GM21619 (cell line): ENCODE results near the gene CHRNA4.
"Not testable (repeated sequence)": the region's sequence is repeated elsewhere in the genome, so short reads cannot be mapped to it uniquely, and the experiment has no call there.

Experiments
- ATAC-seq: cut with Tn5 transposase; IDR thresholded peaks from one replicate; pipeline ENCODE4 v1.9.1; 2021; ENCODE audit not compliant: unreplicated experiment

The CHRNA4 gene

DNA sequence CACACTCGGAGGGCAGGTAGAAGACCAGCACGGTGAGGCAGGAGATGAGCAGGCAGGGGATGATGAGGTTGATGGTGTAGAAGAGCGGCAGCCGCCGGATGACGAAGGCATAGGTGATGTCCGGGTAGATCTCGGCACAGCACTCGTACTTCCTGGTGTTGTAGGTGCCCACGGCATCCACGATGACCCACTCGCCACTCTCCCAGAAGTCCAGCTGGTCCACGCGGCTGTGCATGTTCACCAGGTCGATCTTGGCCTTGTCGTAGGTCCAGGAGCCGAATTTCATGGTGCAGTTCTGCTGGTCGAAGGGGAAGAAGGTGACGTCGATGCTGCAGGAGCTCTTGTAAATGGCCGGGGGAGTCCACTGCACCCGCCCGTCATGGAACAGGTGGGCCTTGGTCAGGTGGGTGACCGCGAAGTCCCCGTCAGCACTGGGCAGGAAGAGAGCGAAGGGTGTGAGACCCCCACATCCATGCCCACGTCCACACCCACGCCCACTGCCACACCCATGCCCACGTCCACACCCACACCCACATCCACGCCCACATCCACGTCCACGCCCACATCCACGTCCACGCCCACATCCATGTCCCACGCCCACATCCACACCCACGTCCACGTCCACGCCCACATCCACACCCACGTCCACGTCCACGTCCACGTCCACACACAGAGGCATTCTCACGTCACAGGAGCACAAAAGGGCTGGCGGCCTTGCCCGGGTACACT is 10.4 kb downstream of the CHRNA4 start:
- no peak for ATAC-seq

DNA sequence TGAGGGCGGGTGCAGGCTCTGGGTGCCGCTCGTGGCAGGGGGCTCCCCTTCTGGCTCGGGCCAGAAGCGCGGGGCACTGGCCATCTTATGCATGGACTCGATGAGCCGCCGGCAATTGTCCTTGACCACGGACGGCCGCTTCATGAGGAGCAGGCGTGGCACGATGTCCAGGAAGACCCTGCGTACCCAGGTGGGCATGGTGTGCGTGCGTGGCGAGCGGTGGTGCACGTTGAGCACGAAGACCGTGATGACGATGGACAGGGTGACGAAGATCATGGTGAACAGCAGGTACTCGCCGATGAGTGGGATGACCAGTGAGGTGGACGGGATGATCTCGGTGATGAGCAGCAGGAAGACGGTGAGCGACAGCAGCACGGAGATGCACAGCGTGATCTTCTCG is 11.0 kb downstream of the CHRNA4 start:
- ATAC-seq = no peak

DNA sequence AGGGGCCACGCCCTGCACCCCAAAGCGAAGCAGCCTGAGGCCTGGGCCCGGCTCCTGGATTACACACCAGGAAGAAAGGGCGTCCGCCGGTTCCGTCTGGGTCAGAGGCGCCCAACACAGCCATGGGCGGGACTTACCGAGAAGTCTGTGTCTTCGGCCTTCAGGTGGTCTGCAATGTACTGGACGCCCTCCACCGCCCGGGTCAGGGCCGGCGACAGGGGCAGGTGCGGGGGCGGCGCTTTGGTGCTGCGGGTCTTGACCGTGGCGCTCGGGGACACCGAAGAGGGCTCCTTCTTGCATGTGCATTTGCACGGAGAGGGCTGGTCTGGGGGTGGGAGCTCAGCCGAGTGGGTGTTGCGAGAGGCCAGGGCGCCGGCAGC is 11.6 kb downstream of the CHRNA4 start:
- no peak for ATAC-seq

- no peak for ATAC-seq
Measured at GRCh38 chr20:63348828-63349515, 12.2 kb downstream of the CHRNA4 start.

DNA sequence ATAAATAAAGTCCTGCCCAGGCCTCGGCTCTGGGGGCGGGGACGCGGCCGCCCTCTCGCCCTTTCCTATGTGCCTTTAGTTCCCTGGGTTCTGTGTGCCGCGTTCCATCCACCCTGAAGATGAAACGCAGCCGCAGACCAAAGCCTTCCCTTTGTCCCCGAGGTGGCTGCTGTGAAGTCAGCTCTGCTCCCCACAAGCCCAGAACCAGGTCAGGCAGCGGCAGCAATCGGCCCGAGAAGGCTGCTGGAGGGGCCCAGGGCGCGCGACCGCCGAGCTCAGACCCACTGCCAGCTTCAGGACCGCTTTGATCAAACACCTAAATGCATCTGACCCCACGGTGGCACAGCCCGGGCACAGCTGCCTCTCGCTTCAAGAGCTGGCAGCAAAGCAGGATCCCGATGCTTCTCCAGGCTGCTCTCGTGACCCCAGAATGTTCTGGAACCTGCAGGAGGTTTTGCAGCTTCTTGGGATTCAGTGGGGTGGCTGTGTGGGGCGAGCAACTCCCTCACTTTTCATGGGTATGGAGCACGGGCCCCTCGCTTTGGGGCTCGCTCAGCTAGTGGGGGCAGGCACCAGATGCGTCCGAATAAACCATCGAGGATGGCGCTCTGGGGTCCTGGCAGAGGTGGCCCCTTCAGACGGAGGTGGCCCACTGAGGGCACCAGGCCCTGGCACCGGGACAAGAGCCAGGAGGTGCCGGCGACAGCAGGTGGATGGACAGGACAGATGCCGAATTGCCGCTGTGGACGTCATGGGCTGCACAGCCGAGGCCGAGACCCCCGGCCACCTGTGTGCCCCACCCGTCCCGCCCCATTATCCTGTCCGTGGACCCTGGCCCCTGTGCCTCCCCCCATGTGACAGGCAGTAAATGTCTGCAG is 13.0 kb downstream of the CHRNA4 start:
- no peak for ATAC-seq

- no peak for ATAC-seq
Measured at GRCh38 chr20:63347081-63347741, 13.9 kb downstream of the CHRNA4 start.

GRCh38 chr20:63346131-63347080 is 14.7 kb downstream of the CHRNA4 start:
- no peak for ATAC-seq

GRCh38 chr20:63345328-63346100 is 15.6 kb downstream of the CHRNA4 start:
- ATAC-seq = no peak

- no peak for ATAC-seq
Measured at GRCh38 chr20:63344616-63345327, 16.4 kb downstream of the CHRNA4 start.

DNA sequence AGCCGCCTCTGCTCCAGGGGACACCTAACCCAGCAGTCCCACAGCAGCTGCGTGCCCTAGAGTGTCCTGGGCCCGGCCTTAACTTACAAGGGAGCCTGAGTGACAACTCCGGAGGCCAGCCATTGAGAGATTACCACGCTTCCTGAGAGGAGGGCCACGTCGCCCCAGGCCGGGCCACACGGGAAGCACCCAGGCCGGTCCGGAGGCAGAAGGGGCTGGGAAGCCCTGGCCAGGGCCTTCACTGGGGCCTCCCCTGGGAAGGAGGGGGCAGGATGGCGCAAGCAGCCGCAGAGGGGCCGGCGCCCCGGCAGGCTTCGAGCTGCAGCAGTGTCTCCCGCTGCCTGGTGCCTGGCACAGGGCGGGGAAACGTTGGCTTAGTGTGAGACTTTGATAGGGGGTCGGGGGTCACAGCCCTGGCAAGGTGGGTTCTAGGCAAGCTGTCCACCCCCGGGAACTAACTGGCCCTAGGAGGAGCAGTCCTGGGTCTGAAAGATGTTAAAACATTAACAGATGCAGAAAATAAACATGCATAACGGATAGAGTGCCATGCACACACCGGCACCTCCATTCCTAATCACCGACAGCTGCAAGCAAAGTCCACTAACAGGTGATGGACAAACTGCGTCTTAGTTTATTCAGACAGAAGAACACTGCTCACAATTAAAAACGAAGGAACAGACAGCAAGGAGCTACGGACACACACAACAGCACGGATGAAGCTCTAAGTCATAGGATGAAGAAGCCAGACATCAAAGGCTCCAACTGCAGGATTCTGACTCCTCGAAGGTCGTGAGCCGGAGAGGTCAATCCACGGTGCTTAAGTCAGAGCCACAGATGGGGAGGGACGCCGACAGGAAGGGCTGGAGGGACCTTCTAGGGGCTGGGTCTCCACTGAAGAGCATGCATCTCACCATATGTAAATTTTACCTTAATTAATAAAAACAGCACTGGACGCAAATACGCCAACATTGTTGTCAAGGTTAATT is 17.4 kb downstream of the CHRNA4 start:
- ATAC-seq = no peak

DNA sequence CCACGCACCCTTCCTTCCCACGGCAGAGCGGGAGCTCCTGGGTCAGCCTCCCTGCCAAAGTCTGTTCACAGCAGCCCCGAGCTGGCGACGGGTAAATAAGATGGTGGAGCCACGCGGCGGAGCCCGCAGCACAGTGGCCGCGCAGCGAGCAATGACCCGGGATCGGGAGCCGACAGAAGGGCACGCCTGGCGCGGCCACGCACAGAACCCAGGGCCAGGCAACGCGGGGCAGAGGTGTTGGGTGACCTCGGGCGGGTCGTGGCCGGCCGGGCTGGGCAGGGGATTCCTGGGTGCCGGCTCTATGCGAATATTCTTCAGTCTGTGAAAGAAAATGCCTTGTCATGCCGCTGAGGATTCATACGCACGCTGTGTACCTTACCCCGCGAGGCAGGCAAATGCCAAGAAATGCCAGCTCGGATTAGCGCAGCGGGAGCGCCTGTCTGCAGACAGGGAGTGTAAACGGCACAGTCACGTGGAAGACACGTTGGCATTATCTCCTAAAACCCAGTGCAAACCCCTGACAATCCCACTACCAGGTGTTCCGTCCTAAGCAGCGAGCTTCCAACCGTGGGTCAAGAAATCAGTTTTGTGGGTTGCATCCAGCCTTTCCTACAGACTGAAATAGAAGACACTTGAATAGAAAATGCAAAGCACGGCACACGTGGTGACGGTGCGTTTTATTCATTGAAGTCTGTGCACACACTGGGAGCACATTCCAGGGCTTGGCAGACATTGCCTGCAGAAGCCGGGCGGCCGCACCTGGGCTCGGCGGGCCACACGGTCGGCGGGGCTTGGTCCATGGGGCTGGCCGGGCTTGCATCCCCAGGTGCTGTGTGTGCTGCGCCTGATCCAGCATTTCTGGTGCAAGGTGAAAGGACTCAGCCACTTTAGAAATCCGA is 18.3 kb downstream of the CHRNA4 start:
- no peak for ATAC-seq

DNA sequence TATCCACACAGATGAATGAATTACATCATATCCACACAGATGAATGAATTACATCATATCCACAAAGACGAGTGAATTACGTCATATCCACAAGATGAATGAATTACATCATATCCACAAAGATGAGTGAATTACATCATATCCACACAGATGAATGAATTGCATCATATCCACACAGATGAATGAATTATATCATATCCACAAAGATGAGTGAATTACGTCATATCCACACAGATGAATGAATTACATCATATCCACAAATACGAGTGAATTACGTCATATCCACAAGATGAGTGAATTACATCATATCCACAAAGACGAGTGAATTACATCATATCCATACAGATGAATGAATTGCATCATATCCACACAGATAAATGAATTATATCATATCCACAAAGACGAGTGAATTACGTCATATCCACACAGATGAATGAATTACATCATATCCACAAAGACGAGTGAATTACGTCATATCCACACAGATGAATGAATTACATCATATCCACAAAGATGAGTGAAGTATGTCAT is 20.9 kb downstream of the CHRNA4 start:
- ATAC-seq = not testable (repeated sequence)

GRCh38 chr20:63339154-63340094 is 21.7 kb downstream of the CHRNA4 start:
- ATAC-seq = not testable (repeated sequence)

DNA sequence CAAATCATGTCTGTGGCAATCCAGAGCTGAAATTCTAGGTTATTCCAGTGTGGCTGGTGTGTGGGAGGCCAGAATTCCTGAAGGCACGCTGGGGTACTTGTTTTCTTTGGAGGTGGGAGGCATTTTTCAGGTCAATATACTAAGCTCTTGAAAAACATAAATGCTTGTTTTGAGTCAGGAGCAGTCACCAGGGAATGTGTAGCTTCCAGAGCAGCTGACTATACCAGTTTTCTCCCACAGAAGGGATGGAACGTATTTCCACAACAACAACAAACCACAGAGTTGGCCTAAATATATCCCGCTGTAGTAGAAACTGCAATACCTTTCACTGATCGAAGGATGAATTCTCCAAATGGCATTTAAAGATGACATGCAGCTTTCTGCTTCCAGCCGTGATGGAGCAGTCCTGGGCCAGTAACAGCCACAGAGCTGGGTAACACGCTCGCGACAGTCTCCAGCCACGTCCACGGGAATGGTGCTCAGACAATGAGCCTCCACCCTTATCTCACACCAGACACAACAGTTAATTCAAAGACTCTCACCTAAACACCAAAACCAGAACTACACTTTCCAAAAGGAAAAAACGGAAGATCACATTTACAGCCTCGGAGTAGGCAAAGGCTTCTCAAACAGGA is 23.2 kb downstream of the CHRNA4 start:
- no peak for ATAC-seq
